NOMO-1 treated with DMSO at 0.1 percent for 48 hours (cell line): ENCODE measurements around the gene ATG4D.

Experiments
- DNase-seq: peaks from one replicate; lab custom pipeline; 2025; ENCODE audit not compliant: unreplicated experiment; lab: John Stamatoyannopoulos, UW

Gene ATG4D

GRCh38 chr19:10574462-10574861, 30.8 kb downstream of the ATG4D start:
- DNase-seq = no peak

DNA sequence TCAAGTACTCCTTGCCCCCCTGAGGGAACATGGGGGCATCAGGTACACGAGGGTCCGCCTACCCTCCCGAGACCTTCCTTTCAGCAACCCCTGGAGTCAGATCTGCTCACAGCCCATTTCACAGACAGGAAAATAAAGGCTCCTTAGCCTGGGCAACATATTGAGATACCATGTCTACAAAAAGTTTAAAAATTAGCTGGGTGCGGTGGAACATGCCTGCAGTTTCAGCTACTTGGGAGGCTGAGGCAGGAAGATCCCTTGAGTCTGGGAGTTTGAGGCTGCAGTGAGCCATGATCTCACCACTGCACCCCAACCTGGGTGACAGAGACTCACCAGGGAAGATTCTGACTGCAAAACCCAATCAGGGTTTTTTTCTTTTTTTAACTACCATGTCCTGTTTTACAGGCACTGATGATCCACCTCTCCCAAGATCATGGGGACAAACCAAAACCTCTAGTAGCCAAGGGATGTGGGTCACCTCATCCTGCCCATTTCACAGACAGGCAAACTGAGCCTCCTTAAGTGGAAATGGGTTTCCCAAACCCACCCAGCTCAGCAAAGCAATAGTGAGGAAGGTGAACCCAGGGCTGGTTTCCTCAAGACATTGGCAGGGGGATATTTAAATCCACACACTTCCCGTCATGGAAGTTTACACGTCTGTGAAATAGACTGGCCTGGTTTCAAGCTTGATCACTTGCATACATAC, 31.5 kb downstream of the ATG4D start:
- DNase-seq = no peak

DNA sequence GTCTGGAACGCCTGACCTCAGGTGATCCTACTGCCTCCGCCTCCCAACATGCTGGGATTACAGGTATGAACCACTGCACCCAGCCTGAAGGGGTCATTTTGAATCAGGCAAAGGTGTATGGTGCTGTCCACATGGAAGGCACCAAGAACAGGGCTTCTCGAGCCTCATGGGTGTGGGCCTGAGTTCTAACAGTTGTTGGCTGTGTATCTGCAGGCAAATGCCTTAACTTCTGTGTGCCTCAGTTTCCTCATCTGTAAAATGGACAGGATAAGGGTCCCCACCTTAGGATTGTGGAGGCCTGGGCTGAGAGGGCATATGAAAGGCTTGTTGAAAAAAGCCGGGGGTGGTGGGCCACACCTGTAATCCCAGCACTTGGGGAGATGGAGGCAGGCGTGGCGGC, 34.2 kb downstream of the ATG4D start:
- DNase-seq = no peak

DNA sequence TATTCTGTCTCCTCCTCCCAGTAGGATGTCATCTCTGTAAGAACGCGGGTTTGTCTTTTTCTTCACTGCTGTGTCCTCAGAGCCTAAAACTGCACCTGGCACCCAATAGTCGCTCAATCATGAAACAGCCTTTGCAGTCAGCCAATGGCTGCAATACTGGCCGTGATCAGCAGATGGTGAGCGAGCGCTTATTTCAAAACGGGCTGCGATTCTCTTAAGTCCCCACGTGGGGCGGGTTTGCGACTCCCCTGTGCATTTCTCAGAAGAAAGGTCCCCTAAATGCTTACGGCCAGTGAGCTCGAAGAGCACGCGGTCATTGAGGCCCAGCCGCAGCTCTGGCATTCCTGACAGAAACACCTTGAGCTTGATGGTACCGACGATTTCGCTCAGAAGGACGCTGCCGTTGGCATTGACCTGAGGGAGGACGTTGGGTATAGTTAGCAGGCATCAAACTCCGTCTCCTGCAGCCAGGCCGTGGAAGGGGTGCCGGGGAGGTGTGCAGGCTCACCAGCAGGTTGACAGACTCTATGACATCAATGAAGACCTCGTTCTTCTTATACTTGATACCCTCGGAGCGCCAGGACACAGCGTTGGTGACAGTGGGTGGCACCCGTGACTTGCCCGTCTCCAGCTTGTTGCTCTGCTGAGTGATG, 37.4 kb downstream of the ATG4D start:
- peak; percentile 88 for DNase-seq

DNA sequence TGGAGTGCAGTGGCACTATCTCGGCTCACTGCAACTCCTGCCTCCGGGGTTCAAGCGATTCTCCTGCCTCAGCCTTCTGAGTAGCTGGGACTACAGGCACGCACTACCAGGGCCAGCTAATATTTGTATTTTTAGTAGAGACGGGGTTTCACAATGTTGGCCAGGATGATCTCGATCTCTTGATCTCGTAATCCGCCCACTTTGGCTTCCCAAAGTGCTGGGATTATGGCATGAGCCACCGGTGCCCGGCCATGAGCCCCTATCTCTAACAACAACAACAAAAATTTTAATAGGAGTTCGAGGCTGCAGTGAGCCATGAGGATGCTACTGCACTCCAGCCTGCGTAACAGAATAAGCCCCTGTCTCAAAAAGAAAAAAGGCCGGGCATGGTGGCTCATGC, 38.4 kb downstream of the ATG4D start:
- DNase-seq = no peak

DNA sequence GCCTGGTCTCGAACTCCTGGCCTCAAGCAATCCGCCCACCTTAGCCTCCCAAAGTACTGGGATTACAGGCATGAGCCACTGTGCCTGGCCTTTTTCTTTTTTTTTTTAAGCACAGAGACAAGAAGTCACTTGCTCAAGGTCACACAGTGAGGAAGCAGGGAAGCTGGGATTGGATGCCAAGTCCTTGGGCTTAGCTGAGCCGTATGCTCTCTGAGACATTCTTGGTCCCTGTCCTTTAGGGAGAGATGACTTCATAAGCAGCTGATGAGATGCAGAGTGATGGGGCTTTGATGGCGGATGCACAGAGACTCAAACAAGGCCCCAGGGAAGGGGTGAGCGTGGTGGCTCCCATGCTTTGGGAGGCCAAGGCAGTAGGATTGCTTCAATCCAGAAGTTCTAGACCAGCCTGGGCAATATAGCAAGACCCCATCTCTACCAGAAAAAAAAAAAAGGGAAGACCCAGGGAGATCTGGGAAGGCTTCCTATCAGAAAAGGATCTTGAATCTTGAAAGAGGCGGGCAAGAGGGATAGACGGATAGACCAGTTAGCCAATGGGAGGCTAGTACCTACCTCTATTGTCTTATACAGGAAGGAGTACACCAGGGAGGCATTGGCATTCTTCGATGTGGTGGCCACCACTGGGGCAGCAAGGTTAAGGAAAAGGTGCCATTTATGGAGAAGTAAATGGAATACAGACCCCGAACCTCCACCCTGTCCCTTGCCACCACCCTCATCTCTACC, 39.5 kb downstream of the ATG4D start:
- DNase-seq = no peak

GRCh38 chr19:10586396-10586795, 42.7 kb downstream of the ATG4D start:
- no peak for DNase-seq

- DNase-seq = no peak
These were observed 43.5 kb downstream of the ATG4D start, which contains the start of gene AP1M2 for GRCh38 chr19:10587022-10587838. Gene AP1M2, minus strand, starts transcription at chr19:10587312. Its CDS starts 81 bp downstream, at chr19:10587231.

DNA sequence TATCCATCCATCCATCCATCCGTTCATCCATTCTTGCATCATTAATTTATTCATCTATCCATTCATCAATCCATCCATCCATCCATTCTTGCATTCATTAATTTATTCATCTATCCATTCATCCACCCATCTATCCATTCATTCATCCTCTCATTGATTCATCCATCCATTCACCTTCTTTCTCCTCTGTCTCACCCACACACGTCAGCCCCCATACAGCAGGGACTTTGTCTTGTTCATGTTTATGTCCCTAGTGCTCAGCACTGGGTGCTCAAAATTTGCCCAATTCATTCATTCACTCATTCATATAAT, 44.1 kb downstream of the ATG4D start:
- DNase-seq = no peak

DNA sequence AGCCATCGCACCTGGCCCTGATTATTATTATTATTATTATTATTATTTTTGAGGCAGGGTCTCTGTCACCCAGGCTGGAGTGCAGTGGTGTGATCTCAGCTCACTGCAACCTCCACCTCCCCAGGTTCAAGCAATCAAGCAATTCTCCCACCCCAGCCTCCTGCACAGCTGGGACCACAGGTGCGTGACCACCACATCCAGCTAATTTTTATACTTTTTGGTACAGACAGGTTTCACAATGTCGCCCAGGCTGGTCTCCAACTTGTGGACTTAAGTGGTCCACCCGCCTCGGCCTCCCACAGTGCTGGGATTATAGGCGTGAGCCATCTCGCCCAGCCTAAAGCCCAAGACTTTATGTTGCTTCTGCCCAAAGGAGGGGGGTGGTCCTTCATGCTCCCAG, 49.4 kb downstream of the ATG4D start:
- no peak for DNase-seq

GRCh38 chr19:10593820-10594637, 50.3 kb downstream of the ATG4D start:
- DNase-seq = no peak

DNA sequence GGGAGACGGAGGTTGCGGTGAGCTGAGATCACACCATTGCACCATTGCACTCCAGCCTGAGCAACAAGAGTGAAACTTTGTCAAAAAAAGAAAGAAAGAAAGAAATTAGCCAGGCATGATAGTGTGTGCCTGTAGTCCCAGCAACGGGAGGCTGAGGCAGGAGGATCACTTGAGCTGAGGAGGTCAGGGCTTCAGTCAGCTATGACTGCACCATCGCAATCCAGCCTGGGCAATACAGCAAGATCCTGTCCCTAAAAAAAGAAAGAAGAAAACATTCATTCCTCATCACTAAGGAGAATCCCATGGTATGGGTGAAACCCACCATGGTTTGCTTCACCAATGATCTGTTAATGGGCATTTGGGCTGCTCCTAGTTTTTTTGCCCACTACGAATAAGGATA, 56.4 kb downstream of the ATG4D start:
- DNase-seq = no peak

- no peak for DNase-seq
These were observed 58.3 kb downstream of the ATG4D start for GRCh38 chr19:10601999-10602329.

GRCh38 chr19:10602330-10603083, 58.8 kb downstream of the ATG4D start:
- peak; percentile 23 for DNase-seq
